ENCODE results near the gene CD93. TPM values are rescaled to one million over a fixed set of nuclear protein-coding genes. Genes with fewer than 3 reads are reported as not detected.

The CD93 gene
- total RNA-seq, 1 donor from 2014 or later = 0.02 TPM

DNA sequence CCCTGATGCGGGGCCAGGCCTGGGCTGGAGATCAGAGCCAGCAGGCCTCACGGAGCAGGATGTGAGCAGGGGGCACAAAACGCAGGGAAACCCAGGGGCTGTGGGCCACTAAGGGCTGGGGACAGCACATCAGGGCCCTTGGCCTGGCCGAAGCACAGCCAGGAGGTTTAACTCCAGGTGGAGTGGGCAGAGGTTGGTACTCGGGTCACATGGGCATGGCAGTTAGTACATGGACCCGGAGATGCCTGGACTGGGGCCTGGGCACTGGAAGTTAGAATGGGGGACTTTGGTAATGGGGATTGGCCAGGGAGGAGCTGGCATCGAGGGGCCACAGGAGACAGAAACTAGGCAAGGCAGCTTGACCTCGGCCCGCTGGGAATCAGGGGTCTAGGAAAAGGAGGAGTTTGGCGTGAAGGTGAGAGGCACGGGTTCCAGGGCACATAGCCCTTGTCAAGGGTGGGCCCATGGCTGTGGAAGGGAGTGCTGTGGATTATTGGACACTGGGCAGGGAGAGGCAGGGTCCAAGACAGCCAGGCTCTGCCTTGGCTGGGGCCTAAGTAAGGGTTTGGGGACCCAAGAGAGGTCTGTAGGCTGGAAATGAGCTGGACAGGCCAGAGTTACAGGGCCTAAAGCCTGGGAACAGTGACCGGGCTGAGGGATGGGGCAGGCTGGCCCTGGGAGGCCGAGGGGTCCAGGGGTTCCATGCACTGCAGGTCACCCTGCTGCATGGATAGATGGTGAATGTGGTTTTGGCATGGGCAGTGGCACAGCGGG is 41.6 kb upstream of the CD93 start:
- H3K4me3 Mint-ChIP-seq (ENCODE audit: unreplicated experiment) = no peak overlapping the region
- Histone ChIP-seq H3K9ac (ENCODE audit: low read length) (no peak overlapping the region), H3K4me1 (ENCODE audit: insufficient read depth, low read length) (no peaks in the 10 kb centered on the region), H3K36me3 (ENCODE audit: insufficient read depth, low read length) (no peaks in the 10 kb centered on the region), H3K9me3 (ENCODE audit: insufficient read depth, low read depth, low read length) (no peaks in the 10 kb centered on the region), H3K4me2 (ENCODE audit: low read length) (no peak overlapping the region), H4K20me1 (ENCODE audit: insufficient read depth, low read length) (no peaks in the 10 kb centered on the region), H3K27me3 (ENCODE audit: insufficient read depth, low read length) (peaks cover 3% of the 10 kb centered on the region), H3K79me2 (ENCODE audit: insufficient read depth, low read length) (no peaks in the 10 kb centered on the region), H3K4me3 (ENCODE audit: insufficient read depth, low read depth, low read length) (no peak overlapping the region), H2AFZ (ENCODE audit: low read depth, low read length) (no peak overlapping the region), H3K27ac (ENCODE audit: low read depth, low read length) (no peak overlapping the region)
- H3K9me3 Mint-ChIP-seq (ENCODE audit: unreplicated experiment) = no peaks in the 10 kb centered on the region
- H3K36me3 Mint-ChIP-seq (ENCODE audit: low read depth, unreplicated experiment) = no peaks in the 10 kb centered on the region
- H3K4me1 Mint-ChIP-seq (ENCODE audit: low read depth, unreplicated experiment) = peaks cover 12% of the 10 kb centered on the region
- FAIRE-seq = no peak
- H3K27ac Mint-ChIP-seq (ENCODE audit: unreplicated experiment) = no peak overlapping the region
- no peak for DNase-seq (ENCODE audit: low read depth)
- TF ChIP-seq, protein P1, sequence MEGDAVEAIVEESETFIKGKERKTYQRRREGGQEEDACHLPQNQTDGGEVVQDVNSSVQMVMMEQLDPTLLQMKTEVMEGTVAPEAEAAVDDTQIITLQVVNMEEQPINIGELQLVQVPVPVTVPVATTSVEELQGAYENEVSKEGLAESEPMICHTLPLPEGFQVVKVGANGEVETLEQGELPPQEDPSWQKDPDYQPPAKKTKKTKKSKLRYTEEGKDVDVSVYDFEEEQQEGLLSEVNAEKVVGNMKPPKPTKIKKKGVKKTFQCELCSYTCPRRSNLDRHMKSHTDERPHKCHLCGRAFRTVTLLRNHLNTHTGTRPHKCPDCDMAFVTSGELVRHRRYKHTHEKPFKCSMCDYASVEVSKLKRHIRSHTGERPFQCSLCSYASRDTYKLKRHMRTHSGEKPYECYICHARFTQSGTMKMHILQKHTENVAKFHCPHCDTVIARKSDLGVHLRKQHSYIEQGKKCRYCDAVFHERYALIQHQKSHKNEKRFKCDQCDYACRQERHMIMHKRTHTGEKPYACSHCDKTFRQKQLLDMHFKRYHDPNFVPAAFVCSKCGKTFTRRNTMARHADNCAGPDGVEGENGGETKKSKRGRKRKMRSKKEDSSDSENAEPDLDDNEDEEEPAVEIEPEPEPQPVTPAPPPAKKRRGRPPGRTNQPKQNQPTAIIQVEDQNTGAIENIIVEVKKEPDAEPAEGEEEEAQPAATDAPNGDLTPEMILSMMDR (IDR thresholded peaks at IDR 0.05; ENCODE audit: insufficient read depth, low read depth, low read length) = no peak
- no peak for TF ChIP-seq EZH2 (IDR thresholded peaks at IDR 0.05; ENCODE audit: insufficient read depth, low read length)
- H3K27me3 Mint-ChIP-seq (ENCODE audit: low read depth, unreplicated experiment) = peaks cover 39% of the 10 kb centered on the region

DNA sequence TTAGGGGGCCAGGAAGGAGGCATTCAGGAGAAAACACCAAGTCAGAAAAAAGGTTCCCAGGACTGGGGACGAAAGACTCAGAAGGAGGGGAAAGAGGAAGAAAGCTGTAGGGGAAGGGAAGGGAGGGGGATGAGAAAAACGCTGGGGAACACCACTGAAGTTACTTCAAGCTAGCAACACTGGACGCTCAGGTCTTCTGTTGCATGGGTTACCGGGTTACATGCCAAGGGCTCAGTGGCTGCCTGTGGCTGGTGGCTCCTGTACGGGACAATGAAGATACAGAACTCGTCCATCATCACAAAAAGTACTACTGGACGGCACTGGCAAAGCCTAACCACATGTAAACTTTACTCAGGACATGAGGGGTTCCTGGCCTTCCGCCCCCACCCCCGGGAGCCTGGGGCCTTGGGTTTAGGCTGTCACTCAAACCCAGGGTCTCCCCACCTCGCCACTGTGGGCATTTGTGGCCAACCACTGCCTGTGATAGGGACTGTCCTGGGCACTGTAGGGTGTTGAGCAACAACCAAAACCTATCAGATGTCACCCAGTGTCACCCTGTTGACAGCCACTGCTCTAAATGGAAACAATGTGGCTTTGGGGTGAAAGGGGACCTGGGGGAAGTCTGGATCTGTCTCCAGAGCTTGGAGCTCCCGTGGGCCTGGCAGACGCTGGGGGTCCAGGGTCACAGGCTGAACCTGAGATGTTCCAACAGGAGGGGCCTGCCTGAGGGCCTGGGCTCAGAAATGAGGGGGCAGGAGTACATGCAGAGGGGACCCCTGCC is 40.3 kb upstream of the CD93 start:
- Mint-ChIP-seq H3K4me1 (ENCODE audit: low read depth, unreplicated experiment) (peaks cover 12% of the 10 kb centered on the region), H3K36me3 (ENCODE audit: low read depth, unreplicated experiment) (no peaks in the 10 kb centered on the region), H3K27ac (ENCODE audit: unreplicated experiment) (no peak overlapping the region), H3K4me3 (ENCODE audit: unreplicated experiment) (no peak overlapping the region), H3K27me3 (ENCODE audit: low read depth, unreplicated experiment) (peaks cover 35% of the 10 kb centered on the region), H3K9me3 (ENCODE audit: unreplicated experiment) (no peaks in the 10 kb centered on the region)
- no peaks in the 10 kb centered on the region for H3K9me3 ChIP-seq (ENCODE audit: insufficient read depth, low read depth, low read length)
- H3K27me3 ChIP-seq (ENCODE audit: insufficient read depth, low read length) = peaks cover 3% of the 10 kb centered on the region
- no peak overlapping the region for H3K27ac ChIP-seq (ENCODE audit: low read depth, low read length)
- FAIRE-seq (no peak), DNase-seq (ENCODE audit: low read depth) (no peak)
- no peak overlapping the region for H3K9ac ChIP-seq (ENCODE audit: low read length)
- H3K4me1 ChIP-seq (ENCODE audit: insufficient read depth, low read length) = no peaks in the 10 kb centered on the region
- no peak overlapping the region for H3K4me2 ChIP-seq (ENCODE audit: low read length)
- no peaks in the 10 kb centered on the region for H3K79me2 ChIP-seq (ENCODE audit: insufficient read depth, low read length)
- no peak overlapping the region for H3K4me3 ChIP-seq (ENCODE audit: insufficient read depth, low read depth, low read length)
- TF ChIP-seq, protein P1 (IDR thresholded peaks at IDR 0.05; ENCODE audit: insufficient read depth, low read depth, low read length) = no peak
- TF ChIP-seq EZH2 (IDR thresholded peaks at IDR 0.05; ENCODE audit: insufficient read depth, low read length) = no peak
- H2AFZ ChIP-seq (ENCODE audit: low read depth, low read length) = no peak overlapping the region
- H4K20me1 ChIP-seq (ENCODE audit: insufficient read depth, low read length) = no peaks in the 10 kb centered on the region
- no peaks in the 10 kb centered on the region for H3K36me3 ChIP-seq (ENCODE audit: insufficient read depth, low read length)

All from astrocyte (in vitro differentiated cells and primary cell).